H1 (cell line): ENCODE data around the gene NABP1. TPM values are rescaled to one million over a fixed set of nuclear protein-coding genes. Genes with fewer than 3 reads are reported as not detected.

ENCODE experiments used
- CTCF ChIA-PET: fragments of 300-600 bp; sonication (Branson Sonifier 250); formaldehyde crosslinking; loops from one replicate; lab custom pipeline; 2021; ENCODE audit not compliant: partially characterized antibody; lab: Charles Lee
- POLR2A ChIA-PET: fragments of 300-600 bp; sonication (Branson Sonifier 250); formaldehyde crosslinking; loops from one replicate; lab custom pipeline; 2021; ENCODE audit warnings: inconsistent platforms; ENCODE audit not compliant: partially characterized antibody; lab: Charles Lee
- DNase-seq, 2 experiments: peaks; one replicate each; pipeline versions ENCODE4 v3.0.0 to v3.0.0-alpha.2; 2010 to 2022; ENCODE audit warnings: low spot score in 2 of 2, low read depth in 1 of 2, mixed read lengths in 1 of 2
- FAIRE-seq: peaks from 2 replicates; lab custom pipeline; 2011; peaks lifted over from hg19 to GRCh38; lab: Jason Lieb, UNC
- H2AFZ ChIP-seq: 2 replicates; pipeline ENCODE4 v1.8.1; 2012; ENCODE audit warnings: low read length, inconsistent platforms
- H2AK5ac ChIP-seq: 2 replicates; pipeline ENCODE4 v1.6.1; 2013; ENCODE audit warnings: low read depth, low read length
- H2BK120ac ChIP-seq: replicated peaks from 2 replicates; pipeline ENCODE3; 2013; ENCODE audit warnings: low read depth, low read length, inconsistent platforms
- H2BK12ac ChIP-seq: 2 replicates; pipeline ENCODE4 v1.6.1; 2013; ENCODE audit warnings: low read depth, low read length
- H2BK15ac ChIP-seq: 2 replicates; pipeline ENCODE4 v1.6.1; 2013; ENCODE audit warnings: low read length
- H2BK20ac ChIP-seq: 2 replicates; pipeline ENCODE4 v1.6.1; 2013; ENCODE audit warnings: low read length
- H2BK5ac ChIP-seq: 2 replicates; pipeline ENCODE4 v1.6.1; 2013; ENCODE audit warnings: low read depth, low read length
- H3K14ac ChIP-seq: 2 replicates; pipeline ENCODE4 v1.6.1; 2013; ENCODE audit warnings: inconsistent platforms; ENCODE audit not compliant: insufficient read length
- H3K18ac ChIP-seq: 2 replicates; pipeline ENCODE4 v1.6.1; 2013; ENCODE audit warnings: low read length; ENCODE audit errors: extremely low read depth
- H3K23ac ChIP-seq: 2 replicates; pipeline ENCODE4 v1.6.1; 2013; ENCODE audit warnings: inconsistent platforms; ENCODE audit not compliant: insufficient read length
- H3K23me2 ChIP-seq: 2 replicates; pipeline ENCODE4 v1.6.1; 2013; ENCODE audit warnings: low read depth, low read length
- H3K27ac ChIP-seq: 2 replicates; pipeline ENCODE4 v1.6.1; 2011; ENCODE audit warnings: low read depth, low read length, inconsistent platforms
- H3K27me3 ChIP-seq, 4 experiments: replicated peaks in 1 of 4; 1 replicate in 1 of 4; 2 replicates in 3 of 4; pipeline versions ENCODE4 v1.6.1 to v1.8.1; 2011 to 2013; ENCODE audit warnings: low read length in 3 of 4, mild to moderate bottlenecking in 3 of 4, inconsistent platforms in 2 of 4, mixed read lengths in 2 of 4, moderate library complexity in 1 of 4; ENCODE audit not compliant: control insufficient read depth in 3 of 4, insufficient read depth in 3 of 4; ENCODE audit errors: extremely low read depth in 1 of 4
- H3K36me3 ChIP-seq, 4 experiments: 2 replicates each; pipeline versions ENCODE4 v1.6.1 to v1.8.1; 2011 to 2013; ENCODE audit warnings: mild to moderate bottlenecking in 4 of 4, low read length in 3 of 4, moderate library complexity in 2 of 4, control low read depth in 1 of 4, inconsistent platforms in 1 of 4; ENCODE audit not compliant: insufficient read depth in 4 of 4, control insufficient read depth in 2 of 4
- H3K4ac ChIP-seq: replicated peaks from 2 replicates; pipeline ENCODE3; 2013; ENCODE audit warnings: low read length, low read depth, mixed read lengths, inconsistent platforms; ENCODE audit not compliant: insufficient read length
- H3K4me1 ChIP-seq, 4 experiments: replicated peaks in 1 of 4; 1 replicate in 1 of 4; 2 replicates in 3 of 4; pipeline versions ENCODE4 v1.6.1 to v1.8.1; 2011 to 2013; ENCODE audit warnings: low read length in 3 of 4, inconsistent platforms in 2 of 4, mixed read lengths in 1 of 4; ENCODE audit not compliant: insufficient read depth in 4 of 4, control insufficient read depth in 3 of 4
- H3K4me2 ChIP-seq, 2 experiments: 2 replicates each; pipeline versions ENCODE4 v1.6.1 to v1.8.1; 2011 to 2013; ENCODE audit warnings: low read depth in 2 of 2, low read length in 2 of 2, control low read depth in 1 of 2, inconsistent platforms in 1 of 2, mild to moderate bottlenecking in 1 of 2; ENCODE audit not compliant: insufficient read depth in 1 of 2
- H3K4me3 ChIP-seq, 4 experiments: fragments of 200-600, 300-600 bp in 1 of 4; sonication (generic), shearing (Covaris generic), sonication (Bioruptor Twin) in 1 of 4; 2 replicates each; pipeline versions ENCODE4 v1.5.1 to v1.8.1; 2011 to 2016; ENCODE audit warnings: low read length in 4 of 4, low read depth in 3 of 4, control low read depth in 2 of 4, inconsistent platforms in 2 of 4, mild to moderate bottlenecking in 2 of 4, mixed read lengths in 1 of 4, moderate library complexity in 1 of 4; ENCODE audit not compliant: insufficient read depth in 2 of 4; ENCODE audit errors: extremely low read depth in 1 of 4
- H3K56ac ChIP-seq: replicated peaks from 2 replicates; pipeline ENCODE3; 2013; ENCODE audit warnings: low read depth, mild to moderate bottlenecking, mixed read lengths, low read length, inconsistent platforms; ENCODE audit not compliant: insufficient read length
- H3K79me1 ChIP-seq: 2 replicates; pipeline ENCODE4 v1.6.1; 2013; ENCODE audit warnings: low read depth, low read length, control low read depth
- H3K79me2 ChIP-seq, 2 experiments: 2 replicates each; pipeline versions ENCODE4 v1.6.1 to v1.8.1; 2012 to 2013; ENCODE audit warnings: low read length in 2 of 2, mild to moderate bottlenecking in 2 of 2, inconsistent platforms in 1 of 2; ENCODE audit not compliant: insufficient read depth in 2 of 2, control insufficient read depth in 1 of 2
- H3K9ac ChIP-seq, 4 experiments: replicated peaks in 1 of 4; 1 replicate in 1 of 4; 2 replicates in 3 of 4; pipeline versions ENCODE4 v1.6.1 to v1.8.1; 2011 to 2013; ENCODE audit warnings: low read depth in 3 of 4, low read length in 3 of 4, control low read depth in 2 of 4, mild to moderate bottlenecking in 2 of 4, moderate library complexity in 2 of 4, inconsistent platforms in 1 of 4; ENCODE audit errors: extremely low read depth in 1 of 4
- H3K9me3 ChIP-seq, 2 experiments: 2 replicates each; pipeline versions ENCODE4 v1.6.1 to v1.8.1; 2012 to 2013; ENCODE audit warnings: mild to moderate bottlenecking in 2 of 2, moderate library complexity in 2 of 2, control low read depth in 1 of 2, inconsistent platforms in 1 of 2, low read depth in 1 of 2, low read length in 1 of 2, mixed read lengths in 1 of 2; ENCODE audit not compliant: insufficient read depth in 2 of 2
- H4K20me1 ChIP-seq, 2 experiments: replicated peaks in 1 of 2; 2 replicates each; pipeline versions ENCODE3 to v1.8.1; 2011 to 2013; ENCODE audit warnings: inconsistent platforms in 2 of 2, low read length in 2 of 2, mild to moderate bottlenecking in 1 of 2; ENCODE audit not compliant: insufficient read depth in 2 of 2, control insufficient read depth in 1 of 2
- H4K5ac ChIP-seq: 2 replicates; pipeline ENCODE4 v1.6.1; 2013; ENCODE audit warnings: low read length, low read depth, mixed read lengths, inconsistent platforms; ENCODE audit not compliant: insufficient read length
- H4K8ac ChIP-seq: 2 replicates; pipeline ENCODE4 v1.8.0; 2013; ENCODE audit warnings: mild to moderate bottlenecking, moderate library complexity, low read length, inconsistent platforms; ENCODE audit not compliant: insufficient read depth; ENCODE audit errors: extremely low read depth
- H4K91ac ChIP-seq: replicated peaks from 2 replicates; pipeline ENCODE3; 2013; ENCODE audit warnings: low read length, mixed read lengths, inconsistent platforms; ENCODE audit not compliant: insufficient read length
- FOSL1 ChIP-seq: IDR thresholded peaks from 2 replicates; pipeline ENCODE4 v1.6.1; 2011; ENCODE audit warnings: mild to moderate bottlenecking, low read depth, low read length, moderate library complexity; ENCODE audit not compliant: insufficient read depth
- GTF2F1 ChIP-seq: IDR thresholded peaks from 2 replicates; pipeline ENCODE4 v1.6.1; 2012; ENCODE audit warnings: low read depth, low read length, improper control_type of control experiment, borderline replicate concordance
- NANOG ChIP-seq: IDR thresholded peaks from 2 replicates; pipeline ENCODE4 v1.6.1; 2011; ENCODE audit warnings: low read length, low read depth, mild to moderate bottlenecking, inconsistent platforms; ENCODE audit not compliant: insufficient read depth, poor library complexity, severe bottlenecking
- PHF8 ChIP-seq: fragments of 200-600 bp; sonication (generic); conservative IDR thresholded peaks from 2 replicates; pipeline ENCODE4 v1.7.1; 2012; ENCODE audit warnings: low read depth, mild to moderate bottlenecking, inconsistent platforms, low read length, moderate library complexity
- POLR2AphosphoS5 ChIP-seq: IDR thresholded peaks from 2 replicates; pipeline ENCODE4 v1.6.1; 2011; ENCODE audit warnings: low read depth, low read length
- RAD21 ChIP-seq, 2 experiments: IDR thresholded peaks in 1 of 2; conservative IDR thresholded peaks in 1 of 2; 2 replicates each; pipeline ENCODE4 v1.6.1; 2011; ENCODE audit warnings: low read depth in 2 of 2, low read length in 2 of 2, improper control_type of control experiment in 1 of 2, inconsistent platforms in 1 of 2, mild to moderate bottlenecking in 1 of 2, moderate library complexity in 1 of 2
- SP2 ChIP-seq: IDR thresholded peaks from 2 replicates; pipeline ENCODE4 v1.6.1; 2012; ENCODE audit warnings: mild to moderate bottlenecking, low read length, inconsistent platforms
- SP4 ChIP-seq: IDR thresholded peaks from 2 replicates; pipeline ENCODE4 v1.6.1; 2012; ENCODE audit warnings: low read length, inconsistent platforms
- TAF1 ChIP-seq: IDR thresholded peaks from 2 replicates; pipeline ENCODE4 v1.6.1; 2011; ENCODE audit warnings: mild to moderate bottlenecking, low read depth, low read length
- TEAD4 ChIP-seq: IDR thresholded peaks from 2 replicates; pipeline ENCODE4 v1.6.1; 2012; ENCODE audit warnings: low read depth, low read length, inconsistent platforms, mixed read lengths
- YY1 ChIP-seq: IDR thresholded peaks from 2 replicates; pipeline ENCODE4 v1.6.1; 2011; ENCODE audit warnings: low read depth, mild to moderate bottlenecking, low read length
- WGBS, 2 experiments: shearing (Covaris generic) in 1 of 2; methylation state at CpG; one replicate each; pipeline versions ENCODE4 v1.1.6 to v1.1.7; 2013 to 2015; ENCODE audit warnings: low lambda C conversion rate in 2 of 2, mixed read lengths in 2 of 2, inconsistent platforms in 1 of 2, low coverage in 1 of 2, missing lambda C conversion rate in 1 of 2; ENCODE audit not compliant: insufficient replicate concordance in 2 of 2, insufficient coverage in 1 of 2, insufficient read length in 1 of 2; ENCODE audit errors: extremely low coverage in 1 of 2, missing lambda C conversion rate in 1 of 2; 5-methylcytosine and 5-hydroxymethylcytosine counted together
- polyA plus RNA-seq, 7 experiments: library from polyadenylated mRNA; depleted of rRNA in 3 of 7; stranded (reverse) in 5 of 7; unstranded in 2 of 7; fragments of >200 nt in 5 of 7; fragments of 200-250 nt in 2 of 7; gene quantifications; 1 replicate in 5 of 7; 2 replicates in 1 of 7; 4 replicates in 1 of 7; pipeline versions ENCODE4 v1.2.1 to v1.2.3, GENCODE V29; 2011 to 2013; ENCODE audit warnings: missing spikeins in 2 of 7, mixed read lengths in 2 of 7
- total RNA-seq: library from RNA; stranded (reverse); fragmentation: NEBNext Ultra II Directional; extraction: Animal tissue kit (Norgen Biotek cat#: 25700); gene quantifications from 2 replicates; pipeline ENCODE4 v1.2.1, GENCODE V29; 2021

NABP1 gene
- total and polyA plus RNA-seq, 2 of the 8 experiments (the other 6 are each of a cell fraction or from before 2014, with no cell fraction given), result 0.63 to 4.8 TPM

DNA sequence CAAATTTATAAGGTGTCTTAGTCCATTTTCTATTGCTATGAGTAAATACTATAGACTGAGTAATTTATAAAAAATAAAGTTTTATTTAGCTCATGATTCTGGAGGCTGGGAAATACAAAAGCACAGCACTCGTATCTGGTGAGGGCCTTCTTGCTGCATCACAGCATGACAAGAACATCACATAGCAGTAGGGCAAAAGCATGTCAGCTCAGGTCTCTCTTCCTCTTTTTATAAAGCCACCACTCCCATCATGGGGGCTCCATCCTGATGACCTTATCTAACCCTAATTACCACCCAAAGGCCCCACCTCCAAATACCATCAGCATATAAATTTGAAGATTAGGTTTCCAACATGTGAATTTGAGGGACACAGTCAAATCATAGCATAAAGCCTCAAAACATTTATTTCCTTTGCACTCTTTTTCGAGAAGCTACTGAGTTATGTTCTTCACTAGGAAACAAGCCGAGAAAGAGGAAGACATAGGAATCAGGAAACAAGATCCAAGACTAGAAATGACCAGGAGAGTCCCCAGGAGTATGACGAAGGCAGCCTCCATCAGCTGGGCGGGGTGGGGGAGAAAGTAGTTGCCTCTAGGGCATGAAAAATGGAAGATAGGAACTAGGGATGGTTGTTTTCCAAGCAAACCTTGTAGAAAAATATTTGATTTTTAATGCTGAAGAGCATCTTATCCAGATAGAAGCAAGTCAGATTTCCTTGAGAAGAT is 24.1 kb upstream of the NABP1 start:
- Histone ChIP-seq H4K5ac (no peak overlapping the region), H2BK5ac (no peak overlapping the region), H3K27ac (no peak overlapping the region), H2BK12ac (no peak overlapping the region), H3K36me3 (no peaks in the 10 kb centered on the region), H3K4me3 (no peak overlapping the region), H2BK120ac (no peak overlapping the region), H2BK15ac (no peak overlapping the region), H4K20me1 (no peaks in the 10 kb centered on the region), H3K4me1 (no peaks in the 10 kb centered on the region), H4K8ac (no peak overlapping the region), H3K23me2 (no peaks in the 10 kb centered on the region), H3K9me3 (no peaks in the 10 kb centered on the region), H3K9ac (no peak overlapping the region), H3K79me2 (no peaks in the 10 kb centered on the region), H3K23ac (no peak overlapping the region), H2AK5ac (no peak overlapping the region), H3K4me2 (no peak overlapping the region), H2AFZ (no peak overlapping the region), H3K27me3 (no peaks in the 10 kb centered on the region), H2BK20ac (no peak overlapping the region), H4K91ac (no peak overlapping the region), H3K4ac (no peak overlapping the region), H3K18ac (no peak overlapping the region), H3K79me1 (no peaks in the 10 kb centered on the region), H3K56ac (no peak overlapping the region), H3K14ac (no peak overlapping the region)
- ChIA-PET CTCF (interaction anchor here (1.1 to 1.3 kb wide), 2 partner anchors 11 to 45 kb away, joined by 3 to 4 read pairs; no protein-coding TSS in a partner anchor), POLR2A (no interaction called here)
- FAIRE-seq (no peak), DNase-seq (no peak)
- 91% methylated on average over 5 of the region's 5 CpGs; no CpG with 5 or more reads in 1 of the 2 experiments for WGBS, 2 experiments
- TF ChIP-seq TEAD4 (no peak), NANOG (no peak), GTF2F1 (no peak), YY1 (no peak), SP2 (no peak), RAD21 (IDR thresholded peaks at IDR 0.05 in 1 of 2, conservative IDR thresholded peaks at IDR 0.05 in 1 of 2; ENCODE audit: low read depth in 2 of 2, low read length in 2 of 2) (no peak), TAF1 (no peak), PHF8 (no peak), FOSL1 (no peak), SP4 (no peak), POLR2AphosphoS5 (no peak)
